T1000 (cell line): ENCODE results near the gene CD2.
"Not testable (repeated sequence)": the region's sequence is repeated elsewhere in the genome, so short reads cannot be mapped to it uniquely, and the experiment has no call there.

Source experiments
- DNase-seq: peaks from one replicate; lab custom pipeline; 2025; ENCODE audit warnings: mixed read lengths; lab: John Stamatoyannopoulos, UW

The CD2 gene

GRCh38 chr1:116732726-116733125 lies 21.5 kb upstream of the CD2 start:
- DNase-seq: no peak

- no peak for DNase-seq
Observed at GRCh38 chr1:116733476-116734365, 20.5 kb upstream of the CD2 start.

GRCh38 chr1:116735246-116735645 lies 19.0 kb upstream of the CD2 start:
- DNase-seq: no peak

GRCh38 chr1:116737020-116737854 lies 17.0 kb upstream of the CD2 start:
- peak; percentile 15 for DNase-seq

GRCh38 chr1:116737855-116738321 lies 16.3 kb upstream of the CD2 start:
- DNase-seq: no peak

- no peak for DNase-seq
Observed at GRCh38 chr1:116738673-116739370, 15.4 kb upstream of the CD2 start.

GRCh38 chr1:116739371-116740012 lies 14.7 kb upstream of the CD2 start:
- no peak for DNase-seq

- no peak for DNase-seq
Observed at GRCh38 chr1:116740296-116740695, 13.9 kb upstream of the CD2 start.

GRCh38 chr1:116740746-116741145 lies 13.5 kb upstream of the CD2 start:
- DNase-seq: no peak

- DNase-seq: no peak
Observed at GRCh38 chr1:116741836-116742565, 12.2 kb upstream of the CD2 start.

- no peak for DNase-seq
Observed at GRCh38 chr1:116743535-116743934, 10.7 kb upstream of the CD2 start.

GRCh38 chr1:116748272-116748671 lies 6.0 kb upstream of the CD2 start:
- no peak for DNase-seq

- DNase-seq: no peak
Observed at GRCh38 chr1:116751146-116751545, 3.1 kb upstream of the CD2 start.

GRCh38 chr1:116751621-116752020 lies 2.6 kb upstream of the CD2 start:
- no peak for DNase-seq

- DNase-seq: no peak
Observed at GRCh38 chr1:116753312-116753711, 918 bp upstream of the CD2 start.

GRCh38 chr1:116755066-116755465 lies 836 bp downstream of the CD2 start:
- no peak for DNase-seq

GRCh38 chr1:116755681-116756080 lies 1.5 kb downstream of the CD2 start:
- DNase-seq: no peak

- not testable (repeated sequence) for DNase-seq
Observed at GRCh38 chr1:116756092-116756491, 1.9 kb downstream of the CD2 start.

- not testable (repeated sequence) for DNase-seq
Observed at GRCh38 chr1:116758456-116758815, 4.2 kb downstream of the CD2 start.

- DNase-seq: no peak
Observed at GRCh38 chr1:116759636-116760035, 5.4 kb downstream of the CD2 start.

- DNase-seq: no peak
Observed at GRCh38 chr1:116760487-116760886, 6.3 kb downstream of the CD2 start.
